ENCODE measurements around the gene FAM131B. TPM values are rescaled to one million over a fixed set of nuclear protein-coding genes. Genes with fewer than 3 reads are reported as not detected.

The FAM131B gene
- total and polyA plus RNA-seq, 11 donors, result 0.15 to 0.79 (median 0.40) TPM

- Histone ChIP-seq H3K9me3 (no peaks in the 10 kb centered on the region), H3K27me3 (no peaks in the 10 kb centered on the region), H3K27ac (no peak overlapping the region), H3K36me3 (no peaks in the 10 kb centered on the region), H3K4me3 (no peak overlapping the region), H3K4me1 (peaks cover 0 to 21% (median 16%) of the 10 kb centered on the region in 12 donors)
- peak in 1 of 5 donors; percentile 48 for DNase-seq
- TF ChIP-seq CTCF (IDR thresholded peaks at IDR 0.05) (no peak), POLR2A (IDR thresholded peaks at IDR 0.05) (no peak)
- intact Hi-C loops (cut with DNase I), result no loop called here
- WGBS, 4 donors, result 89 to 95% (median 92%) methylated on average over 18 to 20 of the region's 20 CpGs
- ATAC-seq, result no peak
Observed at GRCh38 chr7:143399642-143400041, 37.1 kb upstream of the FAM131B start.

DNA sequence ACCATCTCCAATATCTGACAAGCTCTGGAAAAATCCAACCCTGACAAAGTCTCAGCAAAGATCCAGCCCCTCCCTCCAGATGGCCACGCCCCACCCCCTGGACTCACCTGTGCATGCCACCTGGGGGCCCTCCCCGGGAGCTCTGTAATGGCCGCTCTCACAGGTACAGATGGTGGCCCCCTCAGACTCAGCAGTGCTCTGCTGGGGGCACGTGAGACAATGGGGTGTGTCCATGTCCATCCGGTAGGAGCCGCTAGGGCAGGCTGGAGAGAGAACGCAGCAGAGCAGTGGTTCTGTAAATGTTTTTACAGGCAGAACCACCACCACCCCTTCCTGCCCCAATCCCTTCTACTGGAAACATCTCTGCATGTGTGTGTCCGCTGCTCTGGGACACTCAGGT, 36.6 kb upstream of the FAM131B start:
- Histone ChIP-seq H3K27me3 (no peaks in the 10 kb centered on the region), H3K4me1 (peaks cover 0 to 24% (median 16%) of the 10 kb centered on the region in 12 donors), H3K9me3 (no peaks in the 10 kb centered on the region), H3K27ac (no peak overlapping the region), H3K4me3 (no peak overlapping the region), H3K36me3 (no peaks in the 10 kb centered on the region)
- 85 to 93% (median 89%) methylated on average over 5 to 8 of the region's 8 CpGs for WGBS, 4 donors
- ATAC-seq (no peak), DNase-seq (no peak)
- TF ChIP-seq CTCF (IDR thresholded peaks at IDR 0.05), result no peak
- no peak for TF ChIP-seq POLR2A (IDR thresholded peaks at IDR 0.05)
- intact Hi-C loops (cut with DNase I), result no loop called here

- TF ChIP-seq CTCF (IDR thresholded peaks at IDR 0.05), result no peak
- ATAC-seq (no peak), DNase-seq (no peak)
- Histone ChIP-seq H3K4me3 (no peak overlapping the region), H3K4me1 (peaks cover 0 to 29% (median 17%) of the 10 kb centered on the region in 12 donors), H3K27ac (no peak overlapping the region), H3K9me3 (no peaks in the 10 kb centered on the region), H3K36me3 (no peaks in the 10 kb centered on the region), H3K27me3 (no peaks in the 10 kb centered on the region)
- intact Hi-C loops (cut with DNase I), result no loop called here
- 95 to 97% (median 95%) methylated on average over 11 to 14 of the region's 14 CpGs for WGBS, 4 donors
Observed at GRCh38 chr7:143398616-143399015, 36.1 kb upstream of the FAM131B start.

DNA sequence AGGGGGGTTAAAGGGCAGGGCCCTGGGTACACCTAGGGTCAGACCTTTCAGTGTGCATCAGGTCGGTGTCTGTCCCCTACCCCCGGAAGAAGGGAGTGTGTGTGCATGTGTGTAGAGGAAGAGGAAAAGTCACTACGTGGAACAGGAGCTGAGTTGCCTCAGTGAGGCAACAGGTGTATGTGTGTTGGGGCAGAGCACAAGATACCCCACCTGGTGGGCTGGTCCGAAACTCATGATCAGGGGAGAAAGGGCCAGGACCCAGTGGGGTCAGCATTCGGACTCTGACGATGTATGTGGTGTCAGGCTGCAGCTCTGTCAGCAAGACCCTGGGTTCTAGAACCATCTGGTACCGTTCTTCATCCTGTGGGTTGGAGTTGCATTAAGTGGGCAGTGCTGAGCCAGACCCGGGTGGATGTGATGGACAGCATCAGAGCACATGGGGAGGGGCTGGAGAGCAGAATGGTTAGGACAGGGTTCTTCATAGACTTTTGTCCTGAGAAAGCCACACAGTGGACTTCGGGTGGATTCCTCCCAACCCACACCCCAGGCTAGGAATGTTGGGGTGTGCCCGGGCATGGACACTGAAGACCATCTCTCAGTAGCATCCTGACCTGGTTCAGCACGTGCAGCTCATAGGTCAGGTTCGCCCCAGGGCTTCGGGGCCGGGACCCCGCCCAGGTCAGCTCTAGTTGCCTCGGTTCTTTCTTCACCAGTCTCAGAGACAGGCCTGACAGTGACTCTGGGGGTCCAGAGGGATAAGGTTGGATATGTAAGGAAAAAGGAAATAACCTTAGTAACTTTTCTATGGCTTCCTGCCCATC, 35.4 kb upstream of the FAM131B start:
- ATAC-seq (no peak), DNase-seq (peak in 1 of 5 donors; percentile 50)
- H3K4me1 ChIP-seq, result peaks cover 0 to 35% (median 21%) of the 10 kb centered on the region in 12 donors
- intact Hi-C loops (cut with DNase I), result no loop called here
- no peak overlapping the region for H3K27ac ChIP-seq
- H3K4me3 ChIP-seq, result no peak overlapping the region
- WGBS, 4 donors, result 90 to 94% (median 91%) methylated on average over 15 to 16 of the region's 16 CpGs
- H3K9me3 ChIP-seq, result no peaks in the 10 kb centered on the region
- no peak for TF ChIP-seq POLR2A (IDR thresholded peaks at IDR 0.05)
- TF ChIP-seq CTCF (IDR thresholded peaks at IDR 0.05), result no peak
- H3K27me3 ChIP-seq, result no peaks in the 10 kb centered on the region
- H3K36me3 ChIP-seq, result peaks cover 0 to 2% (median 0%) of the 10 kb centered on the region in 9 donors

All from heart left ventricle (tissue), 16 donors.